Transverse colon (tissue), 4 donors: ENCODE measurements around the gene SLCO1B1. TPM values are rescaled to one million over a fixed set of nuclear protein-coding genes. Genes with fewer than 3 reads are reported as not detected.
"Not testable (repeated sequence)": the region's sequence is repeated elsewhere in the genome, so short reads cannot be mapped to it uniquely, and the experiment has no call there.

Experiments used
- DNase-seq: peaks from one replicate; pipeline ENCODE4 v3.0.0-alpha.2; 2019
- H3K27ac ChIP-seq, 4 donors: fragments of 200-600 bp; sonication (generic); 2 replicates each; pipeline ENCODE4 v1.5.1; 2016 to 2018; ENCODE audit warnings: inconsistent platforms in 4 of 4
- H3K27me3 ChIP-seq: fragments of 200-600 bp; sonication (generic); 2 replicates; pipeline ENCODE4 v1.5.1; 2017; ENCODE audit warnings: inconsistent platforms
- H3K36me3 ChIP-seq, 4 donors: fragments of 200-600 bp; sonication (generic); 2 replicates each; pipeline ENCODE4 v1.5.1; 2017 to 2019; ENCODE audit warnings: inconsistent platforms in 4 of 4
- H3K4me1 ChIP-seq, 4 donors: fragments of 200-600 bp; sonication (generic); 2 replicates each; pipeline ENCODE4 v1.5.1; 2017 to 2020; ENCODE audit warnings: inconsistent platforms in 4 of 4
- H3K4me3 ChIP-seq, 4 donors: fragments of 200-600 bp; sonication (generic); 1 replicate in 1 of 4; 2 replicates in 3 of 4; pipeline versions ENCODE4 v1.5.1 to v1.6.1; 2017 to 2019; ENCODE audit warnings: inconsistent platforms in 4 of 4
- H3K9me3 ChIP-seq, 2 donors: fragments of 200-600 bp; sonication (generic); 2 replicates each; pipeline ENCODE4 v1.5.1; 2017 to 2019; ENCODE audit warnings: inconsistent platforms in 2 of 2
- EP300 ChIP-seq: sonication (generic); formaldehyde crosslinking; IDR thresholded peaks from one replicate; pipeline ENCODE4 v1.6.1; 2017; ENCODE audit warnings: antibody characterized with exemption, low read depth
- POLR2A ChIP-seq: fragments of 450-650 bp; IDR thresholded peaks from one replicate; pipeline ENCODE4 v1.6.1; 2016; ENCODE audit warnings: antibody characterized with exemption, mild to moderate bottlenecking, moderate library complexity
- POLR2AphosphoS5 ChIP-seq, 3 donors: sonication (generic); formaldehyde crosslinking; IDR thresholded peaks; one replicate each; pipeline ENCODE4 v1.6.1; 2016; ENCODE audit warnings: antibody characterized with exemption in 3 of 3
- WGBS, 2 donors: methylation state at CpG; one replicate each; pipeline ENCODE4 v1.1.5; 2018; ENCODE audit warnings: low coverage in 1 of 2; 5-methylcytosine and 5-hydroxymethylcytosine counted together
- in situ Hi-C, 4 donors: fragments of 200-750 bp; cut with MboI; loops; one replicate each; pipeline versions ENCODE4 v1.15.0 to v1.15.1; 2017; ENCODE audit warnings: low sequenced_read_pairs in 3 of 4, low pct_ligation_motif_present in 1 of 4, low pct_unique_long_range_greater_than_20kb in 1 of 4
- intact Hi-C: fragments of 100-400 bp; cut with DNase I; formaldehyde crosslinking; loops from one replicate; pipeline ENCODE4 v1.15.1; 2023; ENCODE audit warnings: low total_unique reads
- total RNA-seq, 4 donors: library from RNA; depleted of rRNA; stranded (reverse); fragments of >200 nt; gene quantifications; one replicate each; pipeline ENCODE4 v1.1.0, GENCODE V29; 2016
- TF ChIP-seq, protein P1 (sequence below), 5 experiments: fragments of 200-600 bp in 3 of 5; fragments of 450-650 bp in 2 of 5; sonication (generic) in 3 of 5; IDR thresholded peaks; 1 replicate in 2 of 5; 2 replicates in 3 of 5; pipeline ENCODE4 v1.5.1; 2016 to 2017; ENCODE audit warnings: antibody characterized with exemption in 5 of 5, inconsistent platforms in 3 of 5, mild to moderate bottlenecking in 2 of 5, moderate library complexity in 1 of 5

The SLCO1B1 gene
- total RNA-seq, 4 donors from 2014 or later = not detected

DNA sequence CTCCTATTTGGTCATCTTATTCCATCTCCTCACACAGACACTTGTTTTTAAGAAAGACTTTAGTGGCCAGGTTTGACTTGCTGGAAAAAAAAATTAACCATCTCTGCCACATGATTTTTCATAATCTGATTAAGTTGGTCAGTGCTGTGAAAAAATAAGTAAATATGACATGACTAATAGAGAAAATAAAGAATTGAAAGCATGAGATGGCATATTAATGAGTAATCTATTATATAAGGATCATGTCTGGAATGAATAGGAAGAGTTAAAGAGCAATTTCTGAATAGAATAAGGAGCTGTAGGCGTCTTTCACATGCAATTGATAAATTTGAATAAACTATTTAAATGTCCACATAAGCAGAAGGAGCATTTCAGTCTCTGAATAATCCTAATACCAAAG is 12.2 kb upstream of the SLCO1B1 start:
- TF ChIP-seq POLR2A (no peak), EP300 (no peak), POLR2AphosphoS5 (IDR thresholded peaks at IDR 0.05) (no peak)
- TF ChIP-seq, protein P1, sequence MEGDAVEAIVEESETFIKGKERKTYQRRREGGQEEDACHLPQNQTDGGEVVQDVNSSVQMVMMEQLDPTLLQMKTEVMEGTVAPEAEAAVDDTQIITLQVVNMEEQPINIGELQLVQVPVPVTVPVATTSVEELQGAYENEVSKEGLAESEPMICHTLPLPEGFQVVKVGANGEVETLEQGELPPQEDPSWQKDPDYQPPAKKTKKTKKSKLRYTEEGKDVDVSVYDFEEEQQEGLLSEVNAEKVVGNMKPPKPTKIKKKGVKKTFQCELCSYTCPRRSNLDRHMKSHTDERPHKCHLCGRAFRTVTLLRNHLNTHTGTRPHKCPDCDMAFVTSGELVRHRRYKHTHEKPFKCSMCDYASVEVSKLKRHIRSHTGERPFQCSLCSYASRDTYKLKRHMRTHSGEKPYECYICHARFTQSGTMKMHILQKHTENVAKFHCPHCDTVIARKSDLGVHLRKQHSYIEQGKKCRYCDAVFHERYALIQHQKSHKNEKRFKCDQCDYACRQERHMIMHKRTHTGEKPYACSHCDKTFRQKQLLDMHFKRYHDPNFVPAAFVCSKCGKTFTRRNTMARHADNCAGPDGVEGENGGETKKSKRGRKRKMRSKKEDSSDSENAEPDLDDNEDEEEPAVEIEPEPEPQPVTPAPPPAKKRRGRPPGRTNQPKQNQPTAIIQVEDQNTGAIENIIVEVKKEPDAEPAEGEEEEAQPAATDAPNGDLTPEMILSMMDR (IDR thresholded peaks at IDR 0.05) = no peak
- no peaks in the 10 kb centered on the region for H3K27me3 ChIP-seq
- intact Hi-C loops = no loop called here
- no peaks in the 10 kb centered on the region for H3K4me1 ChIP-seq
- WGBS, 2 donors = 48 to 65% methylated on average over 1 of the region's 1 CpG
- no peaks in the 10 kb centered on the region for H3K36me3 ChIP-seq
- H3K4me3 ChIP-seq = no peak overlapping the region
- in situ Hi-C loops = no loop called here
- H3K9me3 ChIP-seq = no peaks in the 10 kb centered on the region
- H3K27ac ChIP-seq = no peak overlapping the region
- no peak for DNase-seq

DNA sequence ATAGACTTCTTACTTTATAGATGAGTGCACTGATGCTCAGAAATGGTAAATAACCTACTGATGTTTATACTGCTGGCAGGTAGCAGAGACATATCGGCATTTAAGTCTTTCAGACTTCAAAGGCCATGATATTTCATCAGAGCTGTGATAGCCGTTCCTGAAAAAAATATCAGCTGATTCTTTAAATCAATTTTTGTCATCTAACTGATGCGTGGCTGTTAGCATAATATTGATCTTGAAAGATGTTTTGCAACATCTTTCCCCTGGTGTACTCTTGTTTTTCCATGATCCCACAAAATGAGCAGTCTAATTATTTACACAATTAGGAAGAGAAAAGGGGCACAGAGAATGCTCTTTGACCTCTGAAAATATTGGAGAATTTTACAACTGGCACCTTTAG is 1.6 kb upstream of the SLCO1B1 start:
- in situ Hi-C loops = no loop called here
- no peak overlapping the region for H3K4me3 ChIP-seq
- H3K36me3 ChIP-seq = no peaks in the 10 kb centered on the region
- H3K27me3 ChIP-seq = no peaks in the 10 kb centered on the region
- intact Hi-C loops = no loop called here
- H3K27ac ChIP-seq = no peak overlapping the region
- H3K9me3 ChIP-seq = no peaks in the 10 kb centered on the region
- 59 to 76% methylated on average over 3 of the region's 3 CpGs for WGBS, 2 donors
- no peaks in the 10 kb centered on the region for H3K4me1 ChIP-seq
- DNase-seq = no peak
- TF ChIP-seq EP300 = no peak

DNA sequence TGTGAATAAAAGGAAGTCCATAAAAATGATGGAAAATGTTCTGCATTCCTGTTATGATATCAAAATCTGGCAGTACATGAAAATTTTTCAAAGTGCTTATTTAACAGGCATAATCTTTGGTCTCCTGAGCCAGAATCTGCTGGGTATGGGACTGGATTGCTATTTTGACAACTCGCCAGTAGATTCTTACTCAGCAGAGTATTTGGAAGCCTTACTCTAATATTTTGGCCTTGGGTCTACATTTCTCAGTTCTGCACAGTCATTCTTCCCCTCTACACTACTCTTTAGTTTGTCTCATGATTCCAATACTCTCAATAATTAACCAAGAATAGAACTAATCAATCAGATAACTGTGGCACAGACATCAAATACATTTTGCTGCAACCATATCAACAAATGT is 1.1 kb upstream of the SLCO1B1 start:
- intact Hi-C loops (no loop called here), in situ Hi-C loops (no loop called here)
- no peak for DNase-seq
- no peak overlapping the region for H3K4me3 ChIP-seq
- no peak for TF ChIP-seq POLR2AphosphoS5 (IDR thresholded peaks at IDR 0.05)
- TF ChIP-seq EP300 = no peak
- TF ChIP-seq, protein P1 (IDR thresholded peaks at IDR 0.05) = no peak
- TF ChIP-seq POLR2A = no peak
- no peak overlapping the region for H3K27ac ChIP-seq
- no peaks in the 10 kb centered on the region for H3K36me3 ChIP-seq
- no peaks in the 10 kb centered on the region for H3K27me3 ChIP-seq
- no peaks in the 10 kb centered on the region for H3K9me3 ChIP-seq
- WGBS, 2 donors = 72% methylated on average over 1 of the region's 1 CpG; no CpG with 5 or more reads in 1 of the 2 donors
- no peaks in the 10 kb centered on the region for H3K4me1 ChIP-seq

DNA sequence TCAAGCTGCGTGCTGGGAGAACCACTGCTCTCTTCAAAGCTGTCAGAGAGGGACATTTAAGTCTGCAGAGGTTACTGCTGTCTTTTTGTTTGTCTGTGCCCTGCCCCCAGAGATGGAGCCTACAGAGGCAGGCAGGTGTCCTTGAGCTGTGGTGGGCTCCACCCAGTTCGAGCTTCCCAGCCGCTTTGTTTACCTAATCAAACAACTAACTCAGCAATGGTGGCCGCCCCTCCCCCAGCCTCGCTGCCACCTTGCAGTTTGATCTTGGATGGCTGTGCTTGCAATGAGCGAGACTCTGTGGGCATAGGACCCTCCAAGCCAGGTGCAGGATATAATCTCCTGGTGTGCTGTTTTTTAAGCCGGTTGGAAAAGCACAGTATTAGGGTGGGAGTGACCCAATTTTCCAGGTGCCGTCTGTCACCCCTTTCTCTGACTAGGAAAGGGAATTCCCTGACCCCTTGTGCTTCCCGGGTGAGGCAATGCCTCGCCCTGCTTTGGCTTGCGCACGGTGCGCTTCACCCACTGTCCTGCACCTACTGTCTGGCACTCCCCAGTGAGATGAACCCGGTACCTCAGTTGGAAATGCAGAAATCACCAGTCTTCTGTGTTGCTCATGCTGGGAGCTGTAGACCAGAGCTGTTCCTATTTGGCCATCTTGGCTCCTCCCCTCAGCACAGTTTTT is 6.5 kb downstream of the SLCO1B1 start:
- H3K9me3 ChIP-seq, H3K27me3 ChIP-seq, intact Hi-C loops, H3K27ac ChIP-seq, H3K4me1 ChIP-seq, DNase-seq, H3K4me3 ChIP-seq, in situ Hi-C loops, H3K36me3 ChIP-seq: not testable (repeated sequence)
- WGBS, 2 donors = 85% methylated on average over 14 of the region's 14 CpGs; no CpG with 5 or more reads in 1 of the 2 donors

DNA sequence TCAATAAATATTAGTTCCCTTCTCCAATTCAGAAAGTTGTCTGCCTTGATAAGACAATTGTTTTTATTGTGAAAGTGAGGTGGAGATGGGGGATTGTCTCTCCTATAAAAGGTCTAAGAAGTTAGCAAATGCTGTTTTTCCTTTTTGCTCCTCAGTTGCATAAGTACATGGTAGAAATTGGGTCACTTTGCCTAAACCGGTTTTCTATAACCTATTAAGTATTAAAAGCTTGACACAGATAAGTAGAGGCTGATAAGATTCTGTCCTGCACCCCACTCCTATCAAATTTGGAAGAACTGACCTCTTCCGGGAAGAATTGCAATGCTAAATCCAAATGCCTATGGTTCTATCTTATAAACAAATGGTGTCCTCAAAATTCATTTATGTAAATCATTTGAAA is 7.0 kb downstream of the SLCO1B1 start:
- Histone ChIP-seq H3K36me3 (no peaks in the 10 kb centered on the region), H3K4me1 (no peaks in the 10 kb centered on the region), H3K27me3 (no peaks in the 10 kb centered on the region), H3K9me3 (no peaks in the 10 kb centered on the region), H3K4me3 (no peak overlapping the region), H3K27ac (no peak overlapping the region)
- TF ChIP-seq POLR2A (no peak), POLR2AphosphoS5 (IDR thresholded peaks at IDR 0.05) (no peak), EP300 (no peak)
- TF ChIP-seq, protein P1 (IDR thresholded peaks at IDR 0.05) = no peak
- intact Hi-C loops = no loop called here
- DNase-seq = no peak
- WGBS, 2 donors = 80 to 83% methylated on average over 2 of the region's 2 CpGs
- in situ Hi-C loops = no loop called here
